Muscle layer of colon (tissue), 2 donors: ENCODE data around the gene SRSF1.

ENCODE experiments used
- H3K27ac ChIP-seq: one replicate; pipeline ENCODE4 v1.7.0; 2013; ENCODE audit warnings: low read depth, mild to moderate bottlenecking, low read length, moderate library complexity
- H3K27me3 ChIP-seq, 2 donors: one replicate each; pipeline ENCODE4 v1.7.0; 2013; ENCODE audit warnings: low read length in 2 of 2, mild to moderate bottlenecking in 2 of 2; ENCODE audit not compliant: insufficient read depth in 2 of 2, control insufficient read depth in 1 of 2
- H3K36me3 ChIP-seq: one replicate; pipeline ENCODE4 v1.7.0; 2013; ENCODE audit warnings: mild to moderate bottlenecking, low read length; ENCODE audit not compliant: insufficient read depth
- H3K4me1 ChIP-seq: one replicate; pipeline ENCODE4 v1.7.0; 2013; ENCODE audit warnings: mild to moderate bottlenecking, low read length; ENCODE audit not compliant: insufficient read depth
- H3K4me3 ChIP-seq, 2 donors: one replicate each; pipeline ENCODE4 v1.7.0; 2013; ENCODE audit warnings: low read length in 2 of 2, low read depth in 1 of 2, mild to moderate bottlenecking in 1 of 2, moderate library complexity in 1 of 2
- H3K9ac ChIP-seq: one replicate; pipeline ENCODE4 v1.7.0; 2013; ENCODE audit warnings: low read length
- H3K9me3 ChIP-seq: one replicate; pipeline ENCODE4 v1.7.0; 2013; ENCODE audit warnings: mild to moderate bottlenecking, low read length
- donor health status: abdominal sarcoma.
- donor health status: Adenocarcinoma of cecum.

The SRSF1 gene

GRCh38 chr17:58006924-58007780 lies at the start of gene SRSF1:
Gene SRSF1 (minus strand): TSS chr17:58007246. CDS start chr17:58007137, 109 bp downstream.
- peaks cover 31% of the 10 kb centered on the region for H3K4me1 ChIP-seq
- peaks cover 37% of the 10 kb centered on the region for H3K36me3 ChIP-seq
- H3K9me3 ChIP-seq, result no peaks in the 10 kb centered on the region
- H3K27ac ChIP-seq, result peak within 1 kb of the TSS; percentile 99
- H3K9ac ChIP-seq, result peak within 1 kb of the TSS; percentile 100
- no peaks in the 10 kb centered on the region for H3K27me3 ChIP-seq
- H3K4me3 ChIP-seq, result peak within 1 kb of the TSS; percentile 98 to 99

GRCh38 chr17:58056476-58056875 lies 49.4 kb upstream of the SRSF1 start:
- Histone ChIP-seq H3K27ac (no peak overlapping the region), H3K4me3 (no peak overlapping the region), H3K4me1 (peaks cover 20% of the 10 kb centered on the region), H3K9me3 (no peaks in the 10 kb centered on the region), H3K27me3 (no peaks in the 10 kb centered on the region), H3K36me3 (no peaks in the 10 kb centered on the region), H3K9ac (no peak overlapping the region)

- Histone ChIP-seq H3K4me3 (no peak overlapping the region), H3K4me1 (peaks cover 2% of the 10 kb centered on the region), H3K27me3 (no peaks in the 10 kb centered on the region), H3K36me3 (no peaks in the 10 kb centered on the region), H3K27ac (no peak overlapping the region), H3K9ac (no peak overlapping the region), H3K9me3 (no peaks in the 10 kb centered on the region)
These were observed 47.6 kb upstream of the SRSF1 start for GRCh38 chr17:58054641-58055040.

- Histone ChIP-seq H3K9ac (no peak overlapping the region), H3K4me1 (no peaks in the 10 kb centered on the region), H3K4me3 (no peak overlapping the region), H3K27ac (no peak overlapping the region), H3K36me3 (no peaks in the 10 kb centered on the region), H3K27me3 (no peaks in the 10 kb centered on the region), H3K9me3 (no peaks in the 10 kb centered on the region)
These were observed 46.1 kb upstream of the SRSF1 start for GRCh38 chr17:58052945-58053715.

GRCh38 chr17:58052407-58052806 lies 45.4 kb upstream of the SRSF1 start:
- H3K9ac ChIP-seq, result no peak overlapping the region
- no peak overlapping the region for H3K27ac ChIP-seq
- no peaks in the 10 kb centered on the region for H3K27me3 ChIP-seq
- no peak overlapping the region for H3K4me3 ChIP-seq
- H3K36me3 ChIP-seq, result no peaks in the 10 kb centered on the region
- no peaks in the 10 kb centered on the region for H3K9me3 ChIP-seq
- H3K4me1 ChIP-seq, result no peaks in the 10 kb centered on the region

GRCh38 chr17:58051468-58051867 lies 44.4 kb upstream of the SRSF1 start:
- H3K9ac ChIP-seq, result no peak overlapping the region
- no peaks in the 10 kb centered on the region for H3K9me3 ChIP-seq
- H3K27ac ChIP-seq, result no peak overlapping the region

GRCh38 chr17:58050966-58051365 lies 43.9 kb upstream of the SRSF1 start:
- H3K4me3 ChIP-seq, result no peak overlapping the region
- no peaks in the 10 kb centered on the region for H3K27me3 ChIP-seq
- no peak overlapping the region for H3K9ac ChIP-seq
- H3K4me1 ChIP-seq, result no peaks in the 10 kb centered on the region
- no peaks in the 10 kb centered on the region for H3K36me3 ChIP-seq
- no peaks in the 10 kb centered on the region for H3K9me3 ChIP-seq
- no peak overlapping the region for H3K27ac ChIP-seq

More at GRCh38 chr17:58051468-58051867, 44.4 kb upstream of the SRSF1 start:
- Histone ChIP-seq H3K4me1 (no peaks in the 10 kb centered on the region), H3K4me3 (no peak overlapping the region), H3K27me3 (no peaks in the 10 kb centered on the region), H3K36me3 (no peaks in the 10 kb centered on the region)

- H3K9ac ChIP-seq, result no peak overlapping the region
- no peaks in the 10 kb centered on the region for H3K9me3 ChIP-seq
- H3K27me3 ChIP-seq, result no peaks in the 10 kb centered on the region
- H3K4me3 ChIP-seq, result no peak overlapping the region
- H3K36me3 ChIP-seq, result no peaks in the 10 kb centered on the region
- no peak overlapping the region for H3K27ac ChIP-seq
- no peaks in the 10 kb centered on the region for H3K4me1 ChIP-seq
These were observed 42.5 kb upstream of the SRSF1 start for GRCh38 chr17:58049533-58049932.

GRCh38 chr17:58047376-58048150 lies 40.5 kb upstream of the SRSF1 start:
- Histone ChIP-seq H3K36me3 (no peaks in the 10 kb centered on the region), H3K9me3 (no peaks in the 10 kb centered on the region), H3K27ac (no peak overlapping the region), H3K4me3 (no peak overlapping the region), H3K4me1 (no peaks in the 10 kb centered on the region), H3K9ac (no peak overlapping the region), H3K27me3 (peaks cover 0 to 7% of the 10 kb centered on the region in 2 donors)

GRCh38 chr17:58046239-58047094 lies 39.4 kb upstream of the SRSF1 start:
- Histone ChIP-seq H3K4me1 (no peaks in the 10 kb centered on the region), H3K4me3 (no peak overlapping the region), H3K9me3 (no peaks in the 10 kb centered on the region), H3K9ac (no peak overlapping the region), H3K27ac (no peak overlapping the region), H3K36me3 (no peaks in the 10 kb centered on the region), H3K27me3 (peaks cover 0 to 7% of the 10 kb centered on the region in 2 donors)
